OCI-LY1 (cell line): ENCODE results near the gene OTP.

Source experiments
- H2AFZ ChIP-seq: fragments of 200-600 bp; sonication (generic), shearing (Covaris generic); 2 replicates; pipeline ENCODE4 v1.6.0; 2014; ENCODE audit warnings: antibody characterized with exemption, mild to moderate bottlenecking, low read length
- H3F3A ChIP-seq: fragments of 200-600 bp; sonication (generic), shearing (Covaris generic); 2 replicates; pipeline ENCODE4 v1.6.0; 2014; ENCODE audit warnings: mild to moderate bottlenecking, antibody characterized with exemption, low read length, moderate library complexity; ENCODE audit not compliant: insufficient read depth
- H3K27ac ChIP-seq: fragments of 200-600 bp; sonication (generic); 2 replicates; pipeline ENCODE4 v1.5.1; 2014; ENCODE audit warnings: low read length, mixed run types, mild to moderate bottlenecking, low read depth; ENCODE audit not compliant: poor library complexity, severe bottlenecking
- H3K27me3 ChIP-seq: fragments of 200-600 bp; sonication (generic); 2 replicates; pipeline ENCODE4 v1.6.0; 2014; ENCODE audit warnings: antibody characterized with exemption, mild to moderate bottlenecking, low read length, moderate library complexity; ENCODE audit not compliant: insufficient read depth
- H3K36me3 ChIP-seq: fragments of 200-600 bp; sonication (generic); 2 replicates; pipeline ENCODE4 v1.6.1; 2014; ENCODE audit warnings: mild to moderate bottlenecking, antibody characterized with exemption, low read length, moderate library complexity, mixed read lengths; ENCODE audit not compliant: insufficient read depth
- H3K4me1 ChIP-seq: fragments of 200-600 bp; sonication (generic); 2 replicates; pipeline ENCODE4 v1.5.1; 2014; ENCODE audit warnings: mild to moderate bottlenecking, low read length, moderate library complexity; ENCODE audit not compliant: insufficient read depth, severe bottlenecking
- H3K4me2 ChIP-seq: fragments of 200-600 bp; sonication (generic), shearing (Covaris generic); 2 replicates; pipeline ENCODE4 v1.6.1; 2014; ENCODE audit warnings: low read length
- H3K4me3 ChIP-seq: fragments of 200-600 bp; sonication (generic); 2 replicates; pipeline ENCODE4 v1.5.1; 2014; ENCODE audit warnings: low read length, low read depth, mild to moderate bottlenecking, mixed read lengths; ENCODE audit not compliant: poor library complexity, severe bottlenecking
- H3K79me2 ChIP-seq: fragments of 200-600 bp; shearing (Covaris generic); 2 replicates; pipeline ENCODE4 v1.6.1; 2016; ENCODE audit warnings: mixed run types, low read length, mixed read lengths; ENCODE audit not compliant: insufficient read depth
- H3K9ac ChIP-seq: fragments of 200-600 bp; sonication (generic), shearing (Covaris generic); 2 replicates; pipeline ENCODE4 v1.6.1; 2014; ENCODE audit warnings: mild to moderate bottlenecking, low read length, mixed read lengths
- H3K9me2 ChIP-seq: fragments of 200-600 bp; sonication (generic), shearing (Covaris generic); 2 replicates; pipeline ENCODE4 v1.6.1; 2014; ENCODE audit warnings: low read depth, mild to moderate bottlenecking, low read length, mixed read lengths
- H3K9me3 ChIP-seq: fragments of 200-600 bp; shearing (Covaris generic); 2 replicates; pipeline ENCODE4 v1.6.1; 2014; ENCODE audit warnings: low read length, mixed read lengths
- H4K20me1 ChIP-seq: fragments of 200-600 bp; sonication (generic), shearing (Covaris generic); 2 replicates; pipeline ENCODE4 v1.6.0; 2016; ENCODE audit warnings: mild to moderate bottlenecking, low read length; ENCODE audit not compliant: insufficient read depth
- EZH2 ChIP-seq: fragments of 200-600 bp; sonication (generic), shearing (Covaris generic); IDR thresholded peaks from 2 replicates; pipeline ENCODE4 v1.8.0; 2017; ENCODE audit warnings: borderline replicate concordance, mixed run types, mild to moderate bottlenecking, antibody characterized with exemption, low read length, moderate library complexity, mixed read lengths
- TF ChIP-seq, protein P1 (sequence below): fragments of 200-600 bp; sonication (generic), shearing (Covaris generic); IDR thresholded peaks from 2 replicates; pipeline ENCODE4 v1.5.1; 2017; ENCODE audit warnings: mild to moderate bottlenecking, antibody characterized with exemption, low read length, moderate library complexity, mixed read lengths

OTP gene

DNA sequence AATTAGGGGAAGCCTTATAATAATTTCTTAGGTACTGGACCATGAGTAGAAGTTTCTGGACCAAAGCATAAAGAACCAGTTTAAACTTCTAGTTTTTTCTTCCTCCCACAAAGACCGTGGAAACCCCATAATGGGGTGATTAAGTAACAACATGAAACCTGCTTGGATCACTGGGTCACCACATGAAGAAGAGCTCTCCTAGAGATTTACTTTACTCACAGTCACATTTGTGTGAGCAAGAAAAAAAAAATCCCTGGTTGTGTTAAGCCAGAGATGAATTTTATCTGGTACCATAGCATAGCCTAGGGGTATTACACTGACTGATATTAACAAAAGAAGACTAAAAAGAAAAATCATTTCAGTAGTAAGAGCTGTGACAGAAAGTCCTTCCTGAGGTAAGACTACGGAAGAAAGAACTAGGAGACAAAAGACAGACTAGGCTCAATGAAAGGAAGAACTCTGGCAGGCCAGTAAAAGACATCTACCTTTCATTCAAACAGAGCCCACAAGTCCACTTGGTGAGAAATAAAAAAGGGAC, 15.2 kb downstream of the OTP start:
- H3K79me2 ChIP-seq = no peaks in the 10 kb centered on the region
- no peaks in the 10 kb centered on the region for H3K27me3 ChIP-seq
- H3K4me2 ChIP-seq = no peak overlapping the region
- TF ChIP-seq, protein P1, sequence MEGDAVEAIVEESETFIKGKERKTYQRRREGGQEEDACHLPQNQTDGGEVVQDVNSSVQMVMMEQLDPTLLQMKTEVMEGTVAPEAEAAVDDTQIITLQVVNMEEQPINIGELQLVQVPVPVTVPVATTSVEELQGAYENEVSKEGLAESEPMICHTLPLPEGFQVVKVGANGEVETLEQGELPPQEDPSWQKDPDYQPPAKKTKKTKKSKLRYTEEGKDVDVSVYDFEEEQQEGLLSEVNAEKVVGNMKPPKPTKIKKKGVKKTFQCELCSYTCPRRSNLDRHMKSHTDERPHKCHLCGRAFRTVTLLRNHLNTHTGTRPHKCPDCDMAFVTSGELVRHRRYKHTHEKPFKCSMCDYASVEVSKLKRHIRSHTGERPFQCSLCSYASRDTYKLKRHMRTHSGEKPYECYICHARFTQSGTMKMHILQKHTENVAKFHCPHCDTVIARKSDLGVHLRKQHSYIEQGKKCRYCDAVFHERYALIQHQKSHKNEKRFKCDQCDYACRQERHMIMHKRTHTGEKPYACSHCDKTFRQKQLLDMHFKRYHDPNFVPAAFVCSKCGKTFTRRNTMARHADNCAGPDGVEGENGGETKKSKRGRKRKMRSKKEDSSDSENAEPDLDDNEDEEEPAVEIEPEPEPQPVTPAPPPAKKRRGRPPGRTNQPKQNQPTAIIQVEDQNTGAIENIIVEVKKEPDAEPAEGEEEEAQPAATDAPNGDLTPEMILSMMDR = no peak
- TF ChIP-seq EZH2 = no peak
- H3K9ac ChIP-seq = no peak overlapping the region
- H3K27ac ChIP-seq = no peak overlapping the region
- H3K4me1 ChIP-seq = no peaks in the 10 kb centered on the region
- H3F3A ChIP-seq = no peaks in the 10 kb centered on the region
- no peaks in the 10 kb centered on the region for H4K20me1 ChIP-seq
- no peaks in the 10 kb centered on the region for H3K9me3 ChIP-seq
- no peak overlapping the region for H3K4me3 ChIP-seq
- no peaks in the 10 kb centered on the region for H3K36me3 ChIP-seq
- no peaks in the 10 kb centered on the region for H3K9me2 ChIP-seq
- H2AFZ ChIP-seq = no peak overlapping the region

DNA sequence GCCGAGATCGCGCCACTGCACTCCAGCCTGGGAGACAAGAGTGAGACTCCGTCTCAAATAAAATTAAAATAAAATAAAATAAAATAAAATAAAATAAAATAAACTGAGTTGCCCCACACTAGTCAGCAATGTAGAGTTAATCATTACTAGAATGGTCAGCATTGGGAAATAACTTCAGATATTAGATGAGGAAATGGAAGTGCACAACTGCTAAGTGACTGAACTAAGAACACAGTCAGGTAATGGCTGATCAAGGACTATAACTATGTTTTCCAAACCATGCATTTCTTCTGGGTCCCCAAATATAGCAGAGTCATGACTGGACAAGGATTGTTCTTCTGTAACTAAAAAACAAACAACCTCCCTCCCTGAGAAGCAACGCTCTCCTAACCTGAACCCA, 17.1 kb downstream of the OTP start:
- Histone ChIP-seq H3F3A (no peaks in the 10 kb centered on the region), H3K27ac (no peak overlapping the region), H4K20me1 (no peaks in the 10 kb centered on the region), H3K4me3 (no peak overlapping the region), H3K27me3 (no peaks in the 10 kb centered on the region), H3K9me2 (no peaks in the 10 kb centered on the region), H3K36me3 (no peaks in the 10 kb centered on the region), H3K9ac (no peak overlapping the region), H3K4me2 (no peak overlapping the region), H3K9me3 (no peaks in the 10 kb centered on the region), H3K4me1 (no peaks in the 10 kb centered on the region), H3K79me2 (no peaks in the 10 kb centered on the region), H2AFZ (no peak overlapping the region)
- TF ChIP-seq, protein P1 = no peak
- TF ChIP-seq EZH2 = no peak

DNA sequence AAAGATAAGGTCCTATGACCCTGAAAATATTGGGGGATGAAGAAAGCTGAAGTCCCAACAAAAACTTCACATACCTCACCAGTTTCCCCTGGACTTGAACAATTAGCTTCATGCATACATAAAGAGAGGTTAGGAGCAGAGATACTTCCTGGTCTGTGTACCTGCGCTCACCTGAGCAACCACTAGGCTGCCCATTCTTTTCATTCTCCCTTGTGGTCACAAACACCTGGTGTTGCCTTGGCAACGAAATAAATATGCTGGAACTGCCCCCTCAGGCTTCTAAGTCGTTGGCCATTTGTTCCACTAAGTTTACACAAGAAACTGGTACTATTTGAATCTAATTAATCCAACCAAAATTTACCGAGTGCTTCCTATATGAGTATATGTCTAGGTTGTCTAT, 18.1 kb downstream of the OTP start:
- no peak overlapping the region for H3K4me3 ChIP-seq
- no peak overlapping the region for H3K4me2 ChIP-seq
- H3K9me3 ChIP-seq = no peaks in the 10 kb centered on the region
- H3K27me3 ChIP-seq = no peaks in the 10 kb centered on the region
- H3F3A ChIP-seq = no peaks in the 10 kb centered on the region
- no peaks in the 10 kb centered on the region for H3K9me2 ChIP-seq
- H3K27ac ChIP-seq = no peak overlapping the region
- H4K20me1 ChIP-seq = no peaks in the 10 kb centered on the region
- no peak overlapping the region for H2AFZ ChIP-seq
- TF ChIP-seq, protein P1 = no peak
- no peak for TF ChIP-seq EZH2
- H3K36me3 ChIP-seq = no peaks in the 10 kb centered on the region
- H3K9ac ChIP-seq = no peak overlapping the region
- H3K79me2 ChIP-seq = no peaks in the 10 kb centered on the region
- no peaks in the 10 kb centered on the region for H3K4me1 ChIP-seq
